GM12878 (cell line): ENCODE data around the gene CREG1. TPM values are rescaled to one million over a fixed set of nuclear protein-coding genes. Genes with fewer than 3 reads are reported as not detected.

Source experiments
- ATAC-seq: fragments of 200-7000 bp; cut with Tn5 transposase; 3 replicates; pipeline ENCODE4 v1.9.1; 2020; ENCODE audit warnings: mild to moderate bottlenecking, moderate library complexity
- BruUV-seq: library from RNA; stranded (reverse); fragments of 400-500 nt; replicated peaks from 2 replicates; lab custom pipeline; 2021; lab: Mats Ljungman, UMichigan
- CTCF ChIA-PET: fragments of 300-600 bp; sonication (Branson Sonifier 250); formaldehyde crosslinking; extraction: SDS; loops from one replicate; lab custom pipeline; 2021; ENCODE audit warnings: inconsistent platforms; lab: Yijun Ruan, JAX
- POLR2A ChIA-PET: fragments of 350-600 bp; formaldehyde crosslinking; extraction: SDS; loops from one replicate; lab custom pipeline; 2021; ENCODE audit warnings: inconsistent platforms; lab: Charles Lee
- RAD21 ChIA-PET: fragments of 300-600 bp; sonication (Branson Sonifier 250); formaldehyde crosslinking; loops from one replicate; lab custom pipeline; 2023; ENCODE audit warnings: antibody characterized with exemption; ENCODE audit not compliant: unreplicated experiment; lab: Charles Lee
- SMC1A ChIA-PET: fragments of 300-600 bp; sonication (Branson Sonifier 250); formaldehyde crosslinking; loops from one replicate; lab custom pipeline; 2023; ENCODE audit not compliant: unreplicated experiment, uncharacterized antibody; lab: Charles Lee
- DNase-seq: peaks from one replicate; pipeline ENCODE4 v3.0.0-alpha.2; 2011; ENCODE audit warnings: low read depth, low spot score
- FAIRE-seq: peaks from 3 replicates; lab custom pipeline; 2011; peaks lifted over from hg19 to GRCh38; lab: Jason Lieb, UNC
- H2AFZ ChIP-seq: 2 replicates; pipeline ENCODE4 v1.6.0; 2011; ENCODE audit warnings: low read depth, low read length, control low read depth; ENCODE audit not compliant: control insufficient read depth
- H3K27ac ChIP-seq: 2 replicates; pipeline ENCODE4 v1.5.1; 2011; ENCODE audit warnings: control low read depth; ENCODE audit not compliant: control insufficient read depth, insufficient read depth
- H3K27me3 ChIP-seq, 2 experiments: replicated peaks in 1 of 2; 2 replicates each; pipeline versions ENCODE4 v1.6.0 to v1.6.1; 2011; ENCODE audit warnings: low read length in 1 of 2; ENCODE audit not compliant: control insufficient read depth in 2 of 2, insufficient read depth in 2 of 2
- H3K36me3 ChIP-seq, 2 experiments: 2 replicates each; pipeline ENCODE4 v1.5.1; 2011; ENCODE audit warnings: low read length in 1 of 2; ENCODE audit not compliant: control insufficient read depth in 2 of 2, insufficient read depth in 2 of 2
- H3K4me1 ChIP-seq: 2 replicates; pipeline ENCODE4 v1.6.1; 2011; ENCODE audit warnings: mild to moderate bottlenecking, low read length, moderate library complexity, mixed read lengths; ENCODE audit not compliant: control insufficient read depth, insufficient read depth
- H3K4me2 ChIP-seq: 2 replicates; pipeline ENCODE4 v1.6.0; 2011; ENCODE audit warnings: control low read depth; ENCODE audit not compliant: control insufficient read depth, insufficient read depth
- H3K4me3 ChIP-seq: fragments of 200-600 bp; sonication (generic); 2 replicates; pipeline ENCODE4 v1.5.1; 2016
- H3K79me2 ChIP-seq: 2 replicates; pipeline ENCODE4 v1.6.0; 2011; ENCODE audit warnings: low read length; ENCODE audit not compliant: control insufficient read depth, insufficient read depth
- H3K9ac ChIP-seq: 2 replicates; pipeline ENCODE4 v1.8.0; 2011; ENCODE audit warnings: low read length, control low read depth, mixed read lengths; ENCODE audit not compliant: control insufficient read depth, insufficient read depth
- H3K9me3 ChIP-seq: replicated peaks from 3 replicates; pipeline ENCODE4 v1.5.1; 2011; ENCODE audit warnings: mild to moderate bottlenecking, low read length; ENCODE audit not compliant: control insufficient read depth, insufficient read depth
- H4K20me1 ChIP-seq: 2 replicates; pipeline ENCODE4 v1.6.0; 2011; ENCODE audit not compliant: control insufficient read depth, insufficient read depth
- BRCA1 ChIP-seq: IDR thresholded peaks from 2 replicates; pipeline ENCODE4 v1.6.1; 2011; ENCODE audit warnings: low read depth, low read length, improper control_type of control experiment
- CBX3 ChIP-seq: fragments of 200-600 bp; sonication (generic); IDR thresholded peaks from 2 replicates; pipeline ENCODE4 v1.6.1; 2016; ENCODE audit warnings: low read depth, borderline replicate concordance
- NBN ChIP-seq: fragments of 450-650 bp; IDR thresholded peaks from 2 replicates; pipeline ENCODE4 v1.6.1; 2016
- NFIC ChIP-seq: IDR thresholded peaks from 2 replicates; pipeline ENCODE4 v1.6.1; 2012; ENCODE audit warnings: low read depth, mild to moderate bottlenecking, inconsistent platforms, low read length, moderate library complexity
- ZBED1 ChIP-seq: IDR thresholded peaks from 2 replicates; pipeline ENCODE4 v1.6.1; 2016; ENCODE audit warnings: borderline replicate concordance
- WGBS: methylation state at CpG from one replicate; pipeline ENCODE4 v1.1.6; 2016; ENCODE audit warnings: low lambda C conversion rate; ENCODE audit not compliant: insufficient replicate concordance, insufficient coverage; ENCODE audit errors: missing lambda C conversion rate; 5-methylcytosine and 5-hydroxymethylcytosine counted together
- in situ Hi-C: fragments of 300-500 bp; cut with MboI; formaldehyde crosslinking; loops from 9 replicates; pipeline ENCODE4 v1.14.3; 2018; ENCODE audit warnings: mixed read lengths
- intact Hi-C: fragments of 100-400 bp; cut with micrococcal nuclease; formaldehyde crosslinking; loops from one replicate; pipeline ENCODE4 v1.14.2; 2022; ENCODE audit not compliant: unreplicated experiment
- polyA plus RNA-seq, 11 experiments: library from polyadenylated mRNA; depleted of rRNA in 4 of 11; unstranded in 6 of 11; stranded (reverse) in 5 of 11; fragments of >200 nt; fragmentation: Nextera tagmentation in 4 of 11; fragmentation: Illumina TruSeq in 1 of 11; extraction: Ambion mirVana in 4 of 11; extraction: Trizol in 1 of 11; gene quantifications; 1 replicate in 1 of 11; 2 replicates in 10 of 11; pipeline versions ENCODE4 v1.2.1 to v1.2.3, GENCODE V29; 2011 to 2016; ENCODE audit warnings: inconsistent platforms in 2 of 11, missing spikeins in 2 of 11, low read depth in 1 of 11
- total RNA-seq, 4 experiments: library from RNA; depleted of rRNA in 3 of 4; stranded (reverse); fragments of >200 nt in 3 of 4; fragmentation: Illumina TruSeq in 1 of 4; extraction: Trizol in 1 of 4; gene quantifications; 2 replicates each; pipeline versions ENCODE4 v1.2.1 to v1.2.3, GENCODE V29; 2013 to 2021
- TF ChIP-seq, protein P1 (sequence below): IDR thresholded peaks from 2 replicates; pipeline ENCODE4 v1.6.1; 2011; ENCODE audit warnings: borderline replicate concordance, low read depth, mild to moderate bottlenecking, moderate library complexity, mixed read lengths, low read length; ENCODE audit not compliant: insufficient read depth; ENCODE audit errors: extremely low read length
- TF ChIP-seq, protein P2 (sequence below): fragments of 450-650 bp; IDR thresholded peaks from 2 replicates; pipeline ENCODE4 v1.6.1; 2017; ENCODE audit warnings: borderline replicate concordance
- TF ChIP-seq, protein P3 (sequence below): IDR thresholded peaks from 2 replicates; pipeline ENCODE4 v1.6.1; 2012; ENCODE audit warnings: improper control_type of control experiment, low read depth, low read length; ENCODE audit not compliant: insufficient replicate concordance

Gene CREG1
- total and polyA plus RNA-seq, 10 of the 15 experiments (the other 5 are each of a cell fraction or from before 2014, with no cell fraction given), result 5.3 to 43.8 (median 22.1) TPM

DNA sequence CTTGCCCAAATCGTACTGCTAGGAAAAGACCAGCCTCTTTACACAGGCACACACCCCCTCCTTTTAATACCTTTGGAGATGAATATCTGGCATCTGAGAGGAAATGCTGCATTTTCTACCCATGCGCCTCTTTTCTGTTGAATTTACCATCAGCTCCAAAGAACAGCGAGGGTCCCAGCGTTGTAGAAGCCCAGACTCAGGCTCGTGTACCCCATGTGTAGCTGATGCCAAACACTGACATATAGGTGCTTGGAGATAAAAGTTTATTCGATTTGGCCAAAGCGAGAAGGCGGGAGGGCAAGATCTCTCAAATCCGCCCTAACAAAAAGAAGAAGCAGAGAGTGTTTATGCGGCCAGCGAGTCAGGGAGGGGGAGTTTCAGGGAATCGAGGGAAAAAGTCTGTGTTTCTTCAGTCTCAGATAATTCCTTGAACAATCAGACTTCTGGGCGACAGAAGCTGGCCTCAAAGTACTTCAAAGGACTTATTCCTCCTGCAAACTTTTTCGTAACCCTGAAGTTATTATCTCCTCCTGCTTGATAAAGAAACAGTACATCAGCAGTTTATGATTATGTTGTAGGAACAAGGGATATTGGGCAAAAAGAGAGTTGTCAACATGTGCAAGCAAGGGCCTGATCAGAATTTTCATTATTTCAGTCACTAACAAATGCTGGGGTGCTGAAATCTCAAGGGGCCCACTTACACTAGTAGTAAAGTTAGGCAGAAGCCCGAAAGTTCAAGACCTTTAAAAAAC is 642 bp upstream of the CREG1 start:
- Histone ChIP-seq H3K9ac (peak overlapping the region; percentile 61; the same call in 1 of the 2 replicates), H2AFZ (peak overlapping the region; percentile 82), H3K4me1 (peaks cover 9% of the 10 kb centered on the region), H4K20me1 (no peaks in the 10 kb centered on the region), H3K36me3 (no peaks in the 10 kb centered on the region), H3K4me3 (peak overlapping the region; percentile 72), H3K9me3 (no peaks in the 10 kb centered on the region), H3K27ac (no peak overlapping the region), H3K79me2 (peaks cover 20% of the 10 kb centered on the region), H3K4me2 (peak overlapping the region; percentile 77), H3K27me3 (no peaks in the 10 kb centered on the region)
- no peak for FAIRE-seq
- in situ Hi-C loops, result no loop called here
- BruUV-seq, result no TSS peak
- SMC1A ChIA-PET, result interaction anchor here (0.7 to 6.7 kb wide), 10 partner anchors 8 to 376 kb away, joined by 3 to 83 read pairs (median 6); no protein-coding TSS in a partner anchor
- RAD21 ChIA-PET, result interaction anchor here (0.7 to 6.9 kb wide), 21 partner anchors 11 to 488 kb away, joined by 3 to 70 read pairs (median 4); partner anchors contain the start of gene POU2F1
- no peak for DNase-seq
- CTCF ChIA-PET, result interaction anchor here (0.6 to 10.9 kb wide), 17 partner anchors 10 to 495 kb away, joined by 3 to 262 read pairs (median 4); no protein-coding TSS in a partner anchor
- 13% methylated on average over 15 of the region's 15 CpGs for WGBS
- intact Hi-C loops, result loop anchor here (10.0 kb wide), 1 partner anchor 81 kb away; the partner anchor contains the start of gene RCSD1
- peak; percentile 4 for ATAC-seq
- TF ChIP-seq ZBED1 (no peak), NFIC (no peak), NBN (no peak), CBX3 (no peak), BRCA1 (no peak)
- TF ChIP-seq, protein P1, sequence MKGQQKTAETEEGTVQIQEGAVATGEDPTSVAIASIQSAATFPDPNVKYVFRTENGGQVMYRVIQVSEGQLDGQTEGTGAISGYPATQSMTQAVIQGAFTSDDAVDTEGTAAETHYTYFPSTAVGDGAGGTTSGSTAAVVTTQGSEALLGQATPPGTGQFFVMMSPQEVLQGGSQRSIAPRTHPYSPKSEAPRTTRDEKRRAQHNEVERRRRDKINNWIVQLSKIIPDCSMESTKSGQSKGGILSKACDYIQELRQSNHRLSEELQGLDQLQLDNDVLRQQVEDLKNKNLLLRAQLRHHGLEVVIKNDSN, result no peak
- TF ChIP-seq, protein P2, sequence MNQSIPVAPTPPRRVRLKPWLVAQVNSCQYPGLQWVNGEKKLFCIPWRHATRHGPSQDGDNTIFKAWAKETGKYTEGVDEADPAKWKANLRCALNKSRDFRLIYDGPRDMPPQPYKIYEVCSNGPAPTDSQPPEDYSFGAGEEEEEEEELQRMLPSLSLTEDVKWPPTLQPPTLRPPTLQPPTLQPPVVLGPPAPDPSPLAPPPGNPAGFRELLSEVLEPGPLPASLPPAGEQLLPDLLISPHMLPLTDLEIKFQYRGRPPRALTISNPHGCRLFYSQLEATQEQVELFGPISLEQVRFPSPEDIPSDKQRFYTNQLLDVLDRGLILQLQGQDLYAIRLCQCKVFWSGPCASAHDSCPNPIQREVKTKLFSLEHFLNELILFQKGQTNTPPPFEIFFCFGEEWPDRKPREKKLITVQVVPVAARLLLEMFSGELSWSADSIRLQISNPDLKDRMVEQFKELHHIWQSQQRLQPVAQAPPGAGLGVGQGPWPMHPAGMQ, result no peak
- TF ChIP-seq, protein P3, sequence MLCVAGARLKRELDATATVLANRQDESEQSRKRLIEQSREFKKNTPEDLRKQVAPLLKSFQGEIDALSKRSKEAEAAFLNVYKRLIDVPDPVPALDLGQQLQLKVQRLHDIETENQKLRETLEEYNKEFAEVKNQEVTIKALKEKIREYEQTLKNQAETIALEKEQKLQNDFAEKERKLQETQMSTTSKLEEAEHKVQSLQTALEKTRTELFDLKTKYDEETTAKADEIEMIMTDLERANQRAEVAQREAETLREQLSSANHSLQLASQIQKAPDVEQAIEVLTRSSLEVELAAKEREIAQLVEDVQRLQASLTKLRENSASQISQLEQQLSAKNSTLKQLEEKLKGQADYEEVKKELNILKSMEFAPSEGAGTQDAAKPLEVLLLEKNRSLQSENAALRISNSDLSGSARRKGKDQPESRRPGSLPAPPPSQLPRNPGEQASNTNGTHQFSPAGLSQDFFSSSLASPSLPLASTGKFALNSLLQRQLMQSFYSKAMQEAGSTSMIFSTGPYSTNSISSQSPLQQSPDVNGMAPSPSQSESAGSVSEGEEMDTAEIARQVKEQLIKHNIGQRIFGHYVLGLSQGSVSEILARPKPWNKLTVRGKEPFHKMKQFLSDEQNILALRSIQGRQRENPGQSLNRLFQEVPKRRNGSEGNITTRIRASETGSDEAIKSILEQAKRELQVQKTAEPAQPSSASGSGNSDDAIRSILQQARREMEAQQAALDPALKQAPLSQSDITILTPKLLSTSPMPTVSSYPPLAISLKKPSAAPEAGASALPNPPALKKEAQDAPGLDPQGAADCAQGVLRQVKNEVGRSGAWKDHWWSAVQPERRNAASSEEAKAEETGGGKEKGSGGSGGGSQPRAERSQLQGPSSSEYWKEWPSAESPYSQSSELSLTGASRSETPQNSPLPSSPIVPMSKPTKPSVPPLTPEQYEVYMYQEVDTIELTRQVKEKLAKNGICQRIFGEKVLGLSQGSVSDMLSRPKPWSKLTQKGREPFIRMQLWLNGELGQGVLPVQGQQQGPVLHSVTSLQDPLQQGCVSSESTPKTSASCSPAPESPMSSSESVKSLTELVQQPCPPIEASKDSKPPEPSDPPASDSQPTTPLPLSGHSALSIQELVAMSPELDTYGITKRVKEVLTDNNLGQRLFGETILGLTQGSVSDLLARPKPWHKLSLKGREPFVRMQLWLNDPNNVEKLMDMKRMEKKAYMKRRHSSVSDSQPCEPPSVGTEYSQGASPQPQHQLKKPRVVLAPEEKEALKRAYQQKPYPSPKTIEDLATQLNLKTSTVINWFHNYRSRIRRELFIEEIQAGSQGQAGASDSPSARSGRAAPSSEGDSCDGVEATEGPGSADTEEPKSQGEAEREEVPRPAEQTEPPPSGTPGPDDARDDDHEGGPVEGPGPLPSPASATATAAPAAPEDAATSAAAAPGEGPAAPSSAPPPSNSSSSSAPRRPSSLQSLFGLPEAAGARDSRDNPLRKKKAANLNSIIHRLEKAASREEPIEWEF, result no peak
- POLR2A ChIA-PET, result interaction anchor here (0.6 to 1.7 kb wide), 8 partner anchors 9 to 441 kb away, joined by 3 to 8 read pairs (median 4); no protein-coding TSS in a partner anchor
